Right atrium auricular region (tissue), 2 donors: ENCODE data around the gene WDR46. TPM values are rescaled to one million over a fixed set of nuclear protein-coding genes. Genes with fewer than 3 reads are reported as not detected.
"Not testable (repeated sequence)": the region's sequence is repeated elsewhere in the genome, so short reads cannot be mapped to it uniquely, and the experiment has no call there.

Source experiments
- DNase-seq: peaks from one replicate; pipeline ENCODE4 v3.0.0-alpha.2; 2019; ENCODE audit warnings: low spot score
- H3K27ac ChIP-seq, 2 donors: fragments of 200-600 bp; sonication (generic); 1 replicate in 1 of 2; 2 replicates in 1 of 2; pipeline ENCODE4 v1.5.1; 2016 to 2019
- H3K27me3 ChIP-seq, 2 donors: fragments of 200-600 bp; sonication (generic); one replicate each; pipeline versions ENCODE4 v1.5.1 to v1.6.0; 2017 to 2019
- H3K36me3 ChIP-seq: fragments of 200-600 bp; sonication (generic); one replicate; pipeline ENCODE4 v1.5.1; 2016
- H3K4me1 ChIP-seq, 2 donors: fragments of 200-600 bp; sonication (generic); one replicate each; pipeline versions ENCODE4 v1.5.1 to v1.6.0; 2017 to 2019
- H3K4me3 ChIP-seq, 2 donors: fragments of 200-600 bp; sonication (generic); 1 replicate in 1 of 2; 2 replicates in 1 of 2; pipeline ENCODE4 v1.5.1; 2017 to 2019; ENCODE audit warnings: mild to moderate bottlenecking in 1 of 2, moderate library complexity in 1 of 2
- H3K9me3 ChIP-seq, 2 donors: fragments of 200-600 bp; sonication (generic); one replicate each; pipeline ENCODE4 v1.5.1; 2019
- CTCF ChIP-seq, 2 donors: fragments of 200-600 bp; sonication (generic); IDR thresholded peaks; one replicate each; pipeline ENCODE4 v1.5.1; 2019; ENCODE audit warnings: antibody characterized with exemption in 2 of 2
- total RNA-seq, 2 donors: library from RNA; depleted of rRNA; stranded (reverse); fragments of >200 nt; gene quantifications; one replicate each; pipeline ENCODE4 v1.1.0, GENCODE V29; 2016

Gene WDR46
- total RNA-seq, 2 donors from 2014 or later = 22.5 to 30.9 TPM

GRCh38 chr6:33271468-33272274 is 17.4 kb downstream of the WDR46 start, which contains the start of the genes RPS18 and VPS52:
RPS18 (plus strand) TSS chr6:33272075; CDS start chr6:33272120, 45 bp downstream.
VPS52 (minus strand) TSS chr6:33271876; CDS start chr6:33271675, 201 bp downstream.
- Histone ChIP-seq H3K27ac (peak within 1 kb of the TSS; percentile 86 to 87), H3K4me3 (peak within 1 kb of the TSS; percentile 66 to 74), H3K4me1 (peaks cover 0 to 47% of the 10 kb centered on the region in 2 donors), H3K9me3 (no peaks in the 10 kb centered on the region), H3K36me3 (peaks cover 57% of the 10 kb centered on the region), H3K27me3 (no peaks in the 10 kb centered on the region)
- no peak for TF ChIP-seq CTCF (IDR thresholded peaks at IDR 0.05)
- peak; percentile 99 for DNase-seq

- Histone ChIP-seq H3K4me3 (peak overlapping the region; percentile 66 to 74), H3K27ac (peak overlapping the region; percentile 86 to 87), H3K27me3 (no peaks in the 10 kb centered on the region), H3K4me1 (peaks cover 0 to 42% of the 10 kb centered on the region in 2 donors), H3K36me3 (peaks cover 57% of the 10 kb centered on the region), H3K9me3 (no peaks in the 10 kb centered on the region)
- DNase-seq = no peak
- TF ChIP-seq CTCF (IDR thresholded peaks at IDR 0.05) = no peak
Measured at GRCh38 chr6:33271117-33271467, 17.9 kb downstream of the WDR46 start.

- Histone ChIP-seq H3K4me3 (no peak overlapping the region), H3K27ac (no peak overlapping the region), H3K27me3 (no peaks in the 10 kb centered on the region), H3K9me3 (no peaks in the 10 kb centered on the region), H3K4me1 (no peaks in the 10 kb centered on the region), H3K36me3 (peaks cover 76% of the 10 kb centered on the region)
- DNase-seq = no peak
- no peak for TF ChIP-seq CTCF (IDR thresholded peaks at IDR 0.05)
Measured at GRCh38 chr6:33264015-33264414, 25.0 kb downstream of the WDR46 start.

- H3K4me3 ChIP-seq, H3K27me3 ChIP-seq, H3K9me3 ChIP-seq, H3K4me1 ChIP-seq, DNase-seq, H3K27ac ChIP-seq: not testable (repeated sequence)
- peaks cover 61% of the 10 kb centered on the region for H3K36me3 ChIP-seq
Measured at GRCh38 chr6:33262490-33262889, 26.5 kb downstream of the WDR46 start.

GRCh38 chr6:33259032-33259431 is 30.0 kb downstream of the WDR46 start:
- H3K4me1 ChIP-seq = no peaks in the 10 kb centered on the region
- no peaks in the 10 kb centered on the region for H3K27me3 ChIP-seq
- peaks cover 32% of the 10 kb centered on the region for H3K36me3 ChIP-seq
- no peak overlapping the region for H3K4me3 ChIP-seq
- H3K9me3 ChIP-seq = no peaks in the 10 kb centered on the region
- H3K27ac ChIP-seq = no peak overlapping the region
- no peak for DNase-seq
- TF ChIP-seq CTCF (IDR thresholded peaks at IDR 0.05) = no peak

- H3K36me3 ChIP-seq = peaks cover 2% of the 10 kb centered on the region
- no peaks in the 10 kb centered on the region for H3K27me3 ChIP-seq
- H3K4me3 ChIP-seq = no peak overlapping the region
- no peaks in the 10 kb centered on the region for H3K9me3 ChIP-seq
- H3K4me1 ChIP-seq = peaks cover 0 to 12% of the 10 kb centered on the region in 2 donors
- H3K27ac ChIP-seq = no peak overlapping the region
- no peak for DNase-seq
- TF ChIP-seq CTCF (IDR thresholded peaks at IDR 0.05) = no peak
Measured at GRCh38 chr6:33254591-33254990, 34.4 kb downstream of the WDR46 start.
